A673 (cell line): ENCODE data around the gene GPT2.

Experiments used
- CTCF ChIP-seq: fragments of 300-800, 200-600 bp; sonication (generic); conservative IDR thresholded peaks from 2 replicates; pipeline ENCODE4 v1.5.1; 2017; ENCODE audit warnings: low read depth, mild to moderate bottlenecking, antibody characterized with exemption, low read length, moderate library complexity, mixed read lengths
- EZH2 ChIP-seq: fragments of 200-600 bp; sonication (generic); IDR thresholded peaks from 2 replicates; pipeline ENCODE4 v1.6.1; 2017; ENCODE audit warnings: borderline replicate concordance, low read depth, mild to moderate bottlenecking, mixed read lengths, antibody characterized with exemption, low read length; ENCODE audit not compliant: poor library complexity, severe bottlenecking

DNA sequence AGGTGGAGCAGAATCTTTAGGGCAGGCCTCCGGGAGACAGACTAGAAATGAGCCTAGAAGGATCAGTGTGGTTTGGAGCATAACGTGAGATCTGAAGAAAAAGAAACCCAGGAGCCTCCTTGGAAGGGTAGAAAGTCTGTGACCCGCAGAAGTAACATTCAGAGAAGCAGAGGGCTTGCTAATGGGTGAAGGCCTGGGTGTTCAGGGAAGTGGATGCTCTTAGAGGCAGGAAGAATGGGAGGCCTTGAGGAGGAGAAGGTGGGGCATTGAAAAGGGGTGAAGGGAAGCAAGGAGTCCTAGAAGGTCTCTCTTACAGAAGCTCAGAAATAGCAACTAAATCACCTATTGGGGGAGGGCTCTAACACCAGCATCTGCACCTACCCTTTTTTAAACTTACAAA, 20.3 kb downstream of the GPT2 start:
- TF ChIP-seq CTCF (no peak), EZH2 (no peak)
